GM23338 (cell line): ENCODE measurements around the gene POU6F1. TPM values are rescaled to one million over a fixed set of nuclear protein-coding genes. Genes with fewer than 3 reads are reported as not detected.

Experiments used
- ATAC-seq: fragments of 200-7000 bp; cut with Tn5 transposase; 3 replicates; pipeline ENCODE4 v1.9.1; 2020
- DNase-seq: peaks from one replicate; pipeline ENCODE4 v3.0.0-alpha.2; 2015; ENCODE audit warnings: low spot score
- H2AFZ ChIP-seq: fragments of 200-600 bp; sonication (generic); 2 replicates; pipeline ENCODE4 v1.8.0; 2016; ENCODE audit warnings: antibody characterized with exemption, mild to moderate bottlenecking, moderate library complexity
- H3F3A ChIP-seq: fragments of 200-600 bp; sonication (generic); replicated peaks from 2 replicates; pipeline ENCODE4 v1.8.0; 2017; ENCODE audit warnings: antibody characterized with exemption, mixed run types, low read depth
- H3K27ac ChIP-seq: fragments of 200-600 bp; sonication (generic); 2 replicates; pipeline ENCODE4 v1.6.1; 2016; ENCODE audit warnings: low read depth
- H3K27me3 ChIP-seq: fragments of 200-600 bp; sonication (generic); 2 replicates; pipeline ENCODE4 v1.8.0; 2016; ENCODE audit warnings: mild to moderate bottlenecking, mixed run types, moderate library complexity; ENCODE audit not compliant: insufficient read depth
- H3K36me3 ChIP-seq: fragments of 200-600 bp; sonication (generic); 2 replicates; pipeline ENCODE4 v1.8.0; 2016; ENCODE audit warnings: mild to moderate bottlenecking; ENCODE audit not compliant: insufficient read depth
- H3K4me1 ChIP-seq: fragments of 200-600 bp; sonication (generic); 2 replicates; pipeline ENCODE4 v1.8.0; 2016; ENCODE audit warnings: mild to moderate bottlenecking, moderate library complexity; ENCODE audit not compliant: insufficient read depth
- H3K4me2 ChIP-seq: fragments of 200-600 bp; sonication (generic); 2 replicates; pipeline ENCODE4 v1.7.1; 2017; ENCODE audit warnings: mixed run types
- H3K4me3 ChIP-seq: fragments of 200-600 bp; sonication (generic); 2 replicates; pipeline ENCODE4 v1.6.1; 2016; ENCODE audit warnings: mixed run types
- H3K79me2 ChIP-seq: fragments of 200-600 bp; sonication (generic); replicated peaks from 2 replicates; pipeline ENCODE4 v1.8.0; 2017; ENCODE audit warnings: mild to moderate bottlenecking; ENCODE audit not compliant: insufficient read depth
- H3K9me2 ChIP-seq: fragments of 200-600 bp; sonication (generic); 2 replicates; pipeline ENCODE4 v1.8.0; 2017; ENCODE audit not compliant: insufficient read depth
- H4K20me1 ChIP-seq: fragments of 200-600 bp; sonication (generic); replicated peaks from 2 replicates; pipeline ENCODE4 v1.8.0; 2017; ENCODE audit warnings: mild to moderate bottlenecking; ENCODE audit not compliant: insufficient read depth
- H3K27ac Mint-ChIP-seq: 2 replicates; pipeline ENCODE4 v1.8.0; 2020; ENCODE audit warnings: inconsistent platforms, mild to moderate bottlenecking, moderate library complexity, mixed read lengths
- H3K27me3 Mint-ChIP-seq: 3 replicates; pipeline ENCODE4 v1.8.0; 2022; ENCODE audit warnings: low read depth, mild to moderate bottlenecking, moderate library complexity, mixed read lengths, inconsistent platforms; ENCODE audit not compliant: insufficient read depth, poor library complexity
- H3K36me3 Mint-ChIP-seq: 3 replicates; pipeline ENCODE4 v1.8.0; 2021; ENCODE audit warnings: low read depth, mild to moderate bottlenecking, inconsistent platforms, moderate library complexity, mixed read lengths
- H3K4me1 Mint-ChIP-seq: 3 replicates; pipeline ENCODE4 v1.8.0; 2020; ENCODE audit warnings: mild to moderate bottlenecking, inconsistent platforms, mixed read lengths
- H3K4me3 Mint-ChIP-seq: 3 replicates; pipeline ENCODE4 v1.8.0; 2021; ENCODE audit warnings: moderate library complexity, mild to moderate bottlenecking, inconsistent platforms, mixed read lengths
- H3K9me3 Mint-ChIP-seq: 3 replicates; pipeline ENCODE4 v1.8.0; 2020; ENCODE audit warnings: moderate library complexity, mild to moderate bottlenecking, inconsistent platforms, mixed read lengths
- CREB1 ChIP-seq: fragments of 250-450 bp; sonication (Bioruptor Pico); IDR thresholded peaks from 2 replicates; pipeline ENCODE4 v1.5.0; 2020; ENCODE audit warnings: low read depth, mild to moderate bottlenecking, moderate library complexity
- ETS1 ChIP-seq: IDR thresholded peaks from 2 replicates; pipeline ENCODE4 v1.6.1; 2016; ENCODE audit warnings: antibody characterized with exemption
- EZH2 ChIP-seq: fragments of 200-600 bp; sonication (generic); IDR thresholded peaks from one replicate; pipeline ENCODE4 v1.8.0; 2017; ENCODE audit warnings: antibody characterized with exemption, mild to moderate bottlenecking, low read depth; ENCODE audit not compliant: unreplicated experiment
- EZH2phosphoT487 ChIP-seq: fragments of 200-600 bp; sonication (generic); IDR thresholded peaks from one replicate; pipeline ENCODE4 v1.8.1; 2018; ENCODE audit warnings: antibody characterized with exemption; ENCODE audit not compliant: unreplicated experiment
- JUNB ChIP-seq: IDR thresholded peaks from one replicate; pipeline ENCODE4 v1.6.1; 2016; ENCODE audit warnings: antibody characterized with exemption; ENCODE audit not compliant: unreplicated experiment
- NANOG ChIP-seq: IDR thresholded peaks from 2 replicates; pipeline ENCODE4 v1.6.1; 2016; ENCODE audit warnings: antibody characterized with exemption, borderline replicate concordance
- POLR2AphosphoS5 ChIP-seq: IDR thresholded peaks from 2 replicates; pipeline ENCODE4 v1.6.1; 2016; ENCODE audit warnings: antibody characterized with exemption, low read depth
- STAT1 ChIP-seq: IDR thresholded peaks from one replicate; pipeline ENCODE4 v1.6.1; 2016; ENCODE audit warnings: antibody characterized with exemption; ENCODE audit not compliant: unreplicated experiment
- ZNF114 ChIP-seq: fragments of 250-450 bp; sonication (Bioruptor Pico); IDR thresholded peaks from 2 replicates; pipeline ENCODE4 v1.5.0; 2020; ENCODE audit warnings: mild to moderate bottlenecking, moderate library complexity
- ZNF331 ChIP-seq: fragments of 250-450 bp; sonication (Bioruptor Pico); IDR thresholded peaks from 2 replicates; pipeline ENCODE4 v1.5.0; 2020; ENCODE audit warnings: low read depth, mild to moderate bottlenecking, moderate library complexity
- ZNF462 ChIP-seq: fragments of 250-450 bp; sonication (Bioruptor Pico); IDR thresholded peaks from 2 replicates; pipeline ENCODE4 v1.5.0; 2020; ENCODE audit warnings: mild to moderate bottlenecking, moderate library complexity
- polyA plus RNA-seq: library from polyadenylated mRNA; unstranded; fragments of >200 nt; fragmentation: Nextera tagmentation; extraction: Ambion mirVana; gene quantifications from 2 replicates; pipeline ENCODE4 v1.2.1, GENCODE V29; 2016
- total RNA-seq: library from RNA; depleted of rRNA; stranded (reverse); fragments of >200 nt; shearing (Covaris generic); gene quantifications from 2 replicates; pipeline ENCODE4 v1.2.3, GENCODE V29; 2014
- TF ChIP-seq, protein P1 (sequence below), 2 experiments: fragments of 200-600 bp in 1 of 2; sonication (generic) in 1 of 2; conservative IDR thresholded peaks; 2 replicates each; pipeline versions ENCODE4 v1.5.1 to v1.6.1; 2016 to 2017; ENCODE audit warnings: antibody characterized with exemption in 2 of 2, low read depth in 2 of 2, mild to moderate bottlenecking in 2 of 2, moderate library complexity in 1 of 2
- TF ChIP-seq, protein P2 (sequence below): IDR thresholded peaks from one replicate; pipeline ENCODE4 v1.6.1; 2018; ENCODE audit warnings: antibody characterized with exemption; ENCODE audit not compliant: unreplicated experiment

The POU6F1 gene
- total and polyA plus RNA-seq, 2 experiments from 2014 or later: 3.0 to 4.0 TPM

- Histone ChIP-seq H3K4me1 (no peaks in the 10 kb centered on the region), H3K27me3 (no peaks in the 10 kb centered on the region), H3K9me2 (no peaks in the 10 kb centered on the region), H3F3A (no peaks in the 10 kb centered on the region), H3K79me2 (no peaks in the 10 kb centered on the region), H2AFZ (no peak overlapping the region), H3K4me2 (no peak overlapping the region), H4K20me1 (no peaks in the 10 kb centered on the region), H3K36me3 (no peaks in the 10 kb centered on the region), H3K4me3 (no peak overlapping the region), H3K27ac (no peak overlapping the region)
- DNase-seq: no peak
- Mint-ChIP-seq H3K27me3 (peaks cover 4% of the 10 kb centered on the region), H3K9me3 (no peaks in the 10 kb centered on the region), H3K4me1 (peaks cover 9% of the 10 kb centered on the region), H3K36me3 (no peaks in the 10 kb centered on the region; the same call in 2 of the 3 replicates), H3K27ac (no peak overlapping the region), H3K4me3 (no peak overlapping the region)
- ATAC-seq: no peak
- TF ChIP-seq ETS1 (no peak), NANOG (no peak), STAT1 (no peak), CREB1 (CRISPR knock-in tag) (no peak), ZNF331 (CRISPR knock-in tag) (no peak), EZH2 (no peak), POLR2AphosphoS5 (no peak), ZNF114 (CRISPR knock-in tag) (no peak), JUNB (no peak), EZH2phosphoT487 (no peak), ZNF462 (CRISPR knock-in tag) (no peak)
- TF ChIP-seq, protein P1, sequence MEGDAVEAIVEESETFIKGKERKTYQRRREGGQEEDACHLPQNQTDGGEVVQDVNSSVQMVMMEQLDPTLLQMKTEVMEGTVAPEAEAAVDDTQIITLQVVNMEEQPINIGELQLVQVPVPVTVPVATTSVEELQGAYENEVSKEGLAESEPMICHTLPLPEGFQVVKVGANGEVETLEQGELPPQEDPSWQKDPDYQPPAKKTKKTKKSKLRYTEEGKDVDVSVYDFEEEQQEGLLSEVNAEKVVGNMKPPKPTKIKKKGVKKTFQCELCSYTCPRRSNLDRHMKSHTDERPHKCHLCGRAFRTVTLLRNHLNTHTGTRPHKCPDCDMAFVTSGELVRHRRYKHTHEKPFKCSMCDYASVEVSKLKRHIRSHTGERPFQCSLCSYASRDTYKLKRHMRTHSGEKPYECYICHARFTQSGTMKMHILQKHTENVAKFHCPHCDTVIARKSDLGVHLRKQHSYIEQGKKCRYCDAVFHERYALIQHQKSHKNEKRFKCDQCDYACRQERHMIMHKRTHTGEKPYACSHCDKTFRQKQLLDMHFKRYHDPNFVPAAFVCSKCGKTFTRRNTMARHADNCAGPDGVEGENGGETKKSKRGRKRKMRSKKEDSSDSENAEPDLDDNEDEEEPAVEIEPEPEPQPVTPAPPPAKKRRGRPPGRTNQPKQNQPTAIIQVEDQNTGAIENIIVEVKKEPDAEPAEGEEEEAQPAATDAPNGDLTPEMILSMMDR (conservative IDR thresholded peaks at IDR 0.05; ENCODE audit: low read depth in 2 of 2): no peak
- TF ChIP-seq, protein P2, sequence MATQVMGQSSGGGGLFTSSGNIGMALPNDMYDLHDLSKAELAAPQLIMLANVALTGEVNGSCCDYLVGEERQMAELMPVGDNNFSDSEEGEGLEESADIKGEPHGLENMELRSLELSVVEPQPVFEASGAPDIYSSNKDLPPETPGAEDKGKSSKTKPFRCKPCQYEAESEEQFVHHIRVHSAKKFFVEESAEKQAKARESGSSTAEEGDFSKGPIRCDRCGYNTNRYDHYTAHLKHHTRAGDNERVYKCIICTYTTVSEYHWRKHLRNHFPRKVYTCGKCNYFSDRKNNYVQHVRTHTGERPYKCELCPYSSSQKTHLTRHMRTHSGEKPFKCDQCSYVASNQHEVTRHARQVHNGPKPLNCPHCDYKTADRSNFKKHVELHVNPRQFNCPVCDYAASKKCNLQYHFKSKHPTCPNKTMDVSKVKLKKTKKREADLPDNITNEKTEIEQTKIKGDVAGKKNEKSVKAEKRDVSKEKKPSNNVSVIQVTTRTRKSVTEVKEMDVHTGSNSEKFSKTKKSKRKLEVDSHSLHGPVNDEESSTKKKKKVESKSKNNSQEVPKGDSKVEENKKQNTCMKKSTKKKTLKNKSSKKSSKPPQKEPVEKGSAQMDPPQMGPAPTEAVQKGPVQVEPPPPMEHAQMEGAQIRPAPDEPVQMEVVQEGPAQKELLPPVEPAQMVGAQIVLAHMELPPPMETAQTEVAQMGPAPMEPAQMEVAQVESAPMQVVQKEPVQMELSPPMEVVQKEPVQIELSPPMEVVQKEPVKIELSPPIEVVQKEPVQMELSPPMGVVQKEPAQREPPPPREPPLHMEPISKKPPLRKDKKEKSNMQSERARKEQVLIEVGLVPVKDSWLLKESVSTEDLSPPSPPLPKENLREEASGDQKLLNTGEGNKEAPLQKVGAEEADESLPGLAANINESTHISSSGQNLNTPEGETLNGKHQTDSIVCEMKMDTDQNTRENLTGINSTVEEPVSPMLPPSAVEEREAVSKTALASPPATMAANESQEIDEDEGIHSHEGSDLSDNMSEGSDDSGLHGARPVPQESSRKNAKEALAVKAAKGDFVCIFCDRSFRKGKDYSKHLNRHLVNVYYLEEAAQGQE: no peak
Observed at GRCh38 chr12:51187370-51187987, 30.4 kb downstream of the POU6F1 start.
